Astrocyte of the cerebellum (primary cell): ENCODE results near the gene CHCHD2.
"Not testable (repeated sequence)": the region's sequence is repeated elsewhere in the genome, so short reads cannot be mapped to it uniquely, and the experiment has no call there.

Experiments
- DNase-seq: peaks from one replicate; pipeline ENCODE4 v3.0.0-alpha.2; 2011; ENCODE audit warnings: low read depth
- H3K4me3 ChIP-seq: 2 replicates; pipeline ENCODE4 v1.5.1; 2011; ENCODE audit warnings: mild to moderate bottlenecking, low read depth, low read length, moderate library complexity
- CTCF ChIP-seq: IDR thresholded peaks from 2 replicates; pipeline ENCODE4 v1.5.1; 2012; ENCODE audit warnings: low read length, low read depth, moderate library complexity, mild to moderate bottlenecking; ENCODE audit errors: missing control alignments
- in situ Hi-C: cut with HindIII; loops from 2 replicates; pipeline ENCODE4 v1.10.0; 2017; ENCODE audit warnings: low sequenced_read_pairs

The CHCHD2 gene

GRCh38 chr7:56097700-56098099 lies 8.6 kb downstream of the CHCHD2 start:
- no peak for TF ChIP-seq CTCF
- H3K4me3 ChIP-seq, result no peak overlapping the region
- DNase-seq, result peak; percentile 52
- in situ Hi-C loops, result no loop called here

GRCh38 chr7:56092789-56093531 lies 13.3 kb downstream of the CHCHD2 start, which contains the start of gene PHKG1:
PHKG1 (minus strand) TSS chr7:56092952; CDS start chr7:56088941, 4,011 bp downstream.
- in situ Hi-C loops, result no loop called here
- H3K4me3 ChIP-seq, result no peak within 1 kb of the TSS
- DNase-seq, result peak; percentile 87
- TF ChIP-seq CTCF, result peak; percentile 63

GRCh38 chr7:56092388-56092787 lies 13.9 kb downstream of the CHCHD2 start:
- in situ Hi-C loops, DNase-seq, H3K4me3 ChIP-seq: not testable (repeated sequence)

GRCh38 chr7:56091591-56091990 lies 14.7 kb downstream of the CHCHD2 start:
- H3K4me3 ChIP-seq, result no peak overlapping the region
- TF ChIP-seq CTCF, result no peak
- DNase-seq, result no peak
- in situ Hi-C loops, result no loop called here

- TF ChIP-seq CTCF, result no peak
- no peak overlapping the region for H3K4me3 ChIP-seq
- in situ Hi-C loops, result no loop called here
- no peak for DNase-seq
Measured at GRCh38 chr7:56087445-56087844, 18.8 kb downstream of the CHCHD2 start.

GRCh38 chr7:56086761-56087160 lies 19.5 kb downstream of the CHCHD2 start:
- in situ Hi-C loops, result no loop called here
- TF ChIP-seq CTCF, result no peak
- DNase-seq, result no peak
- no peak overlapping the region for H3K4me3 ChIP-seq

- DNase-seq, result no peak
- TF ChIP-seq CTCF, result no peak
- H3K4me3 ChIP-seq, result no peak overlapping the region
- in situ Hi-C loops, result no loop called here
Measured at GRCh38 chr7:56083150-56083785, 23.0 kb downstream of the CHCHD2 start.
